Measurements from ENCODE around the gene TBC1D5. TPM values are rescaled to one million over a fixed set of nuclear protein-coding genes. Genes with fewer than 3 reads are reported as not detected.
A peak's percentile ranks its signal among the peaks of the same experiment; 100 is the strongest.
"Not testable (repeated sequence)": the region's sequence is repeated elsewhere in the genome, so short reads cannot be mapped to it uniquely, and the experiment has no call there.

Gene TBC1D5
- total RNA-seq, 8 experiments from 2014 or later = 42.7 to 85.9 (median 53.3) TPM

- ATAC-seq (replicated peaks in 6 of 8) = peak in 2 of 8 experiments; percentile 18 to 47
- Histone ChIP-seq H3K27ac (no peak overlapping the region), H3K4me1 (replicated peaks in 1 of 2) (peaks cover 0 to 3% of the 10 kb centered on the region in 2 donors), H3K4me3 (no peak overlapping the region)
- in situ Hi-C loops (cut with MboI; ENCODE audit: low pct_unique_long_range_greater_than_20kb in 2 of 9, low sequenced_read_pairs in 9 of 9, unreplicated experiment in 9 of 9) = no loop called here
- WGBS, 10 experiments = 33 to 100% (median 75%) methylated on average over 2 to 12 of the region's 13 CpGs; no CpG with 5 or more reads in 1 of the 10 experiments
Measured at GRCh38 chr3:17518189-17519059, 224.0 kb downstream of the TBC1D5 start.

- Histone ChIP-seq H3K4me3 (no peak overlapping the region), H3K27ac (no peak overlapping the region), H3K4me1 (replicated peaks in 1 of 2) (peaks cover 0 to 3% of the 10 kb centered on the region in 2 donors)
- ATAC-seq (replicated peaks in 6 of 8) = peak in 3 of 8 experiments; percentile 34 to 61 (median 48)
- in situ Hi-C loops (cut with MboI; ENCODE audit: low pct_unique_long_range_greater_than_20kb in 2 of 9, low sequenced_read_pairs in 9 of 9, unreplicated experiment in 9 of 9) = no loop called here
- 60 to 100% (median 84%) methylated on average over 2 to 4 of the region's 4 CpGs for WGBS, 10 experiments
Measured at GRCh38 chr3:17515445-17516234, 226.8 kb downstream of the TBC1D5 start.

GRCh38 chr3:17514597-17514996, 227.8 kb downstream of the TBC1D5 start:
- in situ Hi-C loops (cut with MboI; ENCODE audit: low pct_unique_long_range_greater_than_20kb in 2 of 9, low sequenced_read_pairs in 9 of 9, unreplicated experiment in 9 of 9) = no loop called here
- no peak for ATAC-seq (replicated peaks in 6 of 8)
- no peak overlapping the region for H3K4me3 ChIP-seq
- no peak overlapping the region for H3K27ac ChIP-seq
- peaks cover 0 to 3% of the 10 kb centered on the region in 2 donors for H3K4me1 ChIP-seq (replicated peaks in 1 of 2)

- 80 to 100% (median 92%) methylated on average over 2 to 4 of the region's 4 CpGs; no CpG with 5 or more reads in 3 of the 10 experiments for WGBS, 10 experiments
- no peak overlapping the region for H3K4me3 ChIP-seq
- no peak for ATAC-seq (replicated peaks in 6 of 8)
- in situ Hi-C loops (cut with MboI; ENCODE audit: low pct_unique_long_range_greater_than_20kb in 2 of 9, low sequenced_read_pairs in 9 of 9, unreplicated experiment in 9 of 9) = no loop called here
- H3K27ac ChIP-seq = no peak overlapping the region
- no peaks in the 10 kb centered on the region for H3K4me1 ChIP-seq (replicated peaks in 1 of 2)
Measured at GRCh38 chr3:17510265-17510664, 232.2 kb downstream of the TBC1D5 start.

GRCh38 chr3:17508180-17508752, 234.2 kb downstream of the TBC1D5 start:
- no peak overlapping the region for H3K27ac ChIP-seq
- no peak for ATAC-seq (replicated peaks in 6 of 8)
- WGBS, 10 experiments = 66 to 100% (median 91%) methylated on average over 1 to 4 of the region's 4 CpGs; no CpG with 5 or more reads in 1 of the 10 experiments
- in situ Hi-C loops (cut with MboI; ENCODE audit: low pct_unique_long_range_greater_than_20kb in 2 of 9, low sequenced_read_pairs in 9 of 9, unreplicated experiment in 9 of 9) = no loop called here
- no peak overlapping the region for H3K4me3 ChIP-seq
- no peaks in the 10 kb centered on the region for H3K4me1 ChIP-seq (replicated peaks in 1 of 2)

GRCh38 chr3:17507480-17507879, 235.0 kb downstream of the TBC1D5 start:
- no peaks in the 10 kb centered on the region for H3K4me1 ChIP-seq (replicated peaks in 1 of 2)
- in situ Hi-C loops (cut with MboI; ENCODE audit: low pct_unique_long_range_greater_than_20kb in 2 of 9, low sequenced_read_pairs in 9 of 9, unreplicated experiment in 9 of 9) = no loop called here
- H3K4me3 ChIP-seq = no peak overlapping the region
- no peak overlapping the region for H3K27ac ChIP-seq
- ATAC-seq (replicated peaks in 6 of 8) = no peak

- no peak overlapping the region for H3K27ac ChIP-seq
- no peak overlapping the region for H3K4me3 ChIP-seq
- H3K4me1 ChIP-seq (replicated peaks in 1 of 2) = no peaks in the 10 kb centered on the region
- no peak for ATAC-seq (replicated peaks in 6 of 8)
- in situ Hi-C loops (cut with MboI; ENCODE audit: low pct_unique_long_range_greater_than_20kb in 2 of 9, low sequenced_read_pairs in 9 of 9, unreplicated experiment in 9 of 9) = no loop called here
Measured at GRCh38 chr3:17505856-17506255, 236.6 kb downstream of the TBC1D5 start.

- ATAC-seq (replicated peaks in 6 of 8) = no peak
- in situ Hi-C loops (cut with MboI; ENCODE audit: low pct_unique_long_range_greater_than_20kb in 2 of 9, low sequenced_read_pairs in 9 of 9, unreplicated experiment in 9 of 9) = no loop called here
- H3K4me1 ChIP-seq (replicated peaks in 1 of 2) = no peaks in the 10 kb centered on the region
- no peak overlapping the region for H3K27ac ChIP-seq
- 94 to 100% (median 100%) methylated on average over 1 to 2 of the region's 2 CpGs for WGBS, 10 experiments
- no peak overlapping the region for H3K4me3 ChIP-seq
Measured at GRCh38 chr3:17501745-17502144, 240.7 kb downstream of the TBC1D5 start.

GRCh38 chr3:17500618-17501017, 241.8 kb downstream of the TBC1D5 start:
- Histone ChIP-seq H3K4me3 (no peak overlapping the region), H3K4me1 (replicated peaks in 1 of 2) (no peaks in the 10 kb centered on the region), H3K27ac (no peak overlapping the region)
- ATAC-seq (replicated peaks in 6 of 8) = no peak
- in situ Hi-C loops (cut with MboI; ENCODE audit: low pct_unique_long_range_greater_than_20kb in 2 of 9, low sequenced_read_pairs in 9 of 9, unreplicated experiment in 9 of 9) = no loop called here
- 81 to 100% (median 91%) methylated on average over 1 to 2 of the region's 2 CpGs for WGBS, 10 experiments

GRCh38 chr3:17494117-17494809, 248.2 kb downstream of the TBC1D5 start:
- ATAC-seq (replicated peaks in 6 of 8) = peak in 1 of 8 experiments; percentile 70
- H3K27ac ChIP-seq = no peak overlapping the region
- in situ Hi-C loops (cut with MboI; ENCODE audit: low pct_unique_long_range_greater_than_20kb in 2 of 9, low sequenced_read_pairs in 9 of 9, unreplicated experiment in 9 of 9) = no loop called here
- WGBS, 10 experiments = 88 to 100% (median 100%) methylated on average over 1 to 5 of the region's 11 CpGs; no CpG with 5 or more reads in 4 of the 10 experiments
- no peaks in the 10 kb centered on the region for H3K4me1 ChIP-seq (replicated peaks in 1 of 2)
- H3K4me3 ChIP-seq = no peak overlapping the region

GRCh38 chr3:17491601-17492000, 250.8 kb downstream of the TBC1D5 start:
- no peak overlapping the region for H3K4me3 ChIP-seq
- in situ Hi-C loops (cut with MboI; ENCODE audit: low pct_unique_long_range_greater_than_20kb in 2 of 9, low sequenced_read_pairs in 9 of 9, unreplicated experiment in 9 of 9) = no loop called here
- WGBS, 10 experiments = 51 to 95% (median 81%) methylated on average over 1 to 4 of the region's 4 CpGs; no CpG with 5 or more reads in 1 of the 10 experiments
- no peaks in the 10 kb centered on the region for H3K4me1 ChIP-seq (replicated peaks in 1 of 2)
- peak in 1 of 8 experiments; percentile 82 for ATAC-seq (replicated peaks in 6 of 8)
- H3K27ac ChIP-seq = no peak overlapping the region

GRCh38 chr3:17491190-17491589, 251.2 kb downstream of the TBC1D5 start:
- H3K27ac ChIP-seq; H3K4me1 ChIP-seq (replicated peaks in 1 of 2); H3K4me3 ChIP-seq; in situ Hi-C loops (cut with MboI; ENCODE audit: low pct_unique_long_range_greater_than_20kb in 2 of 9, low sequenced_read_pairs in 9 of 9, unreplicated experiment in 9 of 9); ATAC-seq (replicated peaks in 6 of 8): not testable (repeated sequence)
- 100% methylated on average over 1 of the region's 1 CpG; no CpG with 5 or more reads in 7 of the 10 experiments for WGBS, 10 experiments

- no peak overlapping the region for H3K4me3 ChIP-seq
- in situ Hi-C loops (cut with MboI; ENCODE audit: low pct_unique_long_range_greater_than_20kb in 2 of 9, low sequenced_read_pairs in 9 of 9, unreplicated experiment in 9 of 9) = no loop called here
- no peak overlapping the region for H3K27ac ChIP-seq
- ATAC-seq (replicated peaks in 6 of 8) = no peak
- H3K4me1 ChIP-seq (replicated peaks in 1 of 2) = no peaks in the 10 kb centered on the region
Measured at GRCh38 chr3:17489139-17489538, 253.3 kb downstream of the TBC1D5 start.

Measured in motor neuron (in vitro differentiated cells).